ENCODE data around the gene CNTN2.

CNTN2 gene

DNA sequence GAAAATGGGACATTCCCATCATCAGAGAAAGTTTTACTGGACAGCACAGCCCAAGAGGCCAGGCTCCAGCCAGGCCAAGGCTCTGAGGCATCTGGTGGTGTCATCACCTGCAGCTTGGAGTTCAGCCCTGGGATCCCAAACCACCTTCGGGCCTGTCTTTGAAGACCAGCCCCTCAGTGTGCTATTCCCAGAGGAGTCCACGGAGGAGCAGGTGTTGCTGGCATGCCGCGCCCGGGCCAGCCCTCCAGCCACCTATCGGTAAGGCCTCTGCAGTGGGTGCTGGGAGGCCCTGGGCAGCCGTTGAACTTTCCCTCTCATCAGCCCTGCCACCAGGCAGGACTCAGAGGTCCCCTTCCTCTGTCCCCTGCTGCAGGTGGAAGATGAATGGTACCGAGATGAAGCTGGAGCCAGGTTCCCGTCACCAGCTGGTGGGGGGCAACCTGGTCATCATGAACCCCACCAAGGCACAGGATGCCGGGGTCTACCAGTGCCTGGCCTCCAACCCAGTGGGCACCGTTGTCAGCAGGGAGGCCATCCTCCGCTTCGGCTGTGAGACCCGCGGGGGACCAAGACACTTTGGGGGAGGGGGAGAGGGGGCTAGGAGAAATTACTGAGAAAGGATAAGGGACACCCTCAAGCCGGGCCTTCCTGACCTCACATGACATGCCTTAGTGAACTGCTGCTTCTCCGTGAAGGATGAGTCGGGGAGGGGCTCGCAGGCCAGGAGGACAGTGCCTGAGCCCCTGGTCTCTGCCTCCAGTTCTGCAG lies 15.0 kb downstream of the CNTN2 start:
- H3K27me3 ChIP-seq (replicated peaks; ENCODE audit: control insufficient read depth, insufficient read depth, low read length), result peaks cover 58% of the 10 kb centered on the region
- H3K9me3 ChIP-seq (ENCODE audit: control insufficient read depth, low read length), result no peaks in the 10 kb centered on the region
- no peaks in the 10 kb centered on the region for H3K4me1 ChIP-seq (ENCODE audit: control insufficient read depth, insufficient read depth, low read length)
- no peak overlapping the region for H3K9ac ChIP-seq (ENCODE audit: low read length)
- no peaks in the 10 kb centered on the region for H3K36me3 ChIP-seq (ENCODE audit: control insufficient read depth, insufficient read depth, low read length, severe bottlenecking)
- no peak for DNase-seq (ENCODE audit: low read depth)
- H3K4me3 ChIP-seq (ENCODE audit: low read length), result no peak overlapping the region

GRCh38 chr1:205058853-205059252 lies 15.8 kb downstream of the CNTN2 start:
- no peaks in the 10 kb centered on the region for H3K9me3 ChIP-seq (ENCODE audit: control insufficient read depth, low read length)
- H3K9ac ChIP-seq (ENCODE audit: low read length), result no peak overlapping the region

DNA sequence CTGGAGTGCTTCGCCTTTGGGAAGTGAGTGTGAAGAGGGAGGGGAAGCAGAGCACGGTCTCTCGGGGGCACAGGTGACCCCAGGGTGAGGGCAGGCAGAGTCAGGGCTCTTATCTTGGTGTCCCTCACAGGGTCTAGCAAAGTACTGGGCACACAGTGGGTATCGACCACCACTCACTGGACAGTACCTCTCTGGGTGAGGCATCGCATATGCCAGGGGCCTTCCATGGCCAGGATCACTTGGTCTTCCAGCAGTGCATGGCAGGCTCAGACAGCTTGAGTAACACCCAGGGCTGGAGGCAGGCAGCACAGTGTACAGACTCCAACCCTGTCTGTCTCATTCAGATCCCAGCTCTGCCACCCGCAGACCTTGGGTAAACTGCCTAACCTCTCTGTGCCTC lies 16.6 kb downstream of the CNTN2 start:
- Histone ChIP-seq H3K9ac (ENCODE audit: low read length) (no peak overlapping the region), H3K27me3 (replicated peaks; ENCODE audit: control insufficient read depth, insufficient read depth, low read length) (peaks cover 42% of the 10 kb centered on the region), H3K4me3 (ENCODE audit: low read length) (no peak overlapping the region), H3K36me3 (ENCODE audit: control insufficient read depth, insufficient read depth, low read length, severe bottlenecking) (no peaks in the 10 kb centered on the region), H3K4me1 (ENCODE audit: control insufficient read depth, insufficient read depth, low read length) (no peaks in the 10 kb centered on the region), H3K9me3 (ENCODE audit: control insufficient read depth, low read length) (no peaks in the 10 kb centered on the region)
- DNase-seq (ENCODE audit: low read depth), result no peak

More at GRCh38 chr1:205058853-205059252, 15.8 kb downstream of the CNTN2 start:
- DNase-seq (ENCODE audit: low read depth), result no peak
- H3K4me1 ChIP-seq (ENCODE audit: control insufficient read depth, insufficient read depth, low read length), result no peaks in the 10 kb centered on the region
- no peak overlapping the region for H3K4me3 ChIP-seq (ENCODE audit: low read length)
- H3K36me3 ChIP-seq (ENCODE audit: control insufficient read depth, insufficient read depth, low read length, severe bottlenecking), result no peaks in the 10 kb centered on the region
- peaks cover 50% of the 10 kb centered on the region for H3K27me3 ChIP-seq (replicated peaks; ENCODE audit: control insufficient read depth, insufficient read depth, low read length)

DNA sequence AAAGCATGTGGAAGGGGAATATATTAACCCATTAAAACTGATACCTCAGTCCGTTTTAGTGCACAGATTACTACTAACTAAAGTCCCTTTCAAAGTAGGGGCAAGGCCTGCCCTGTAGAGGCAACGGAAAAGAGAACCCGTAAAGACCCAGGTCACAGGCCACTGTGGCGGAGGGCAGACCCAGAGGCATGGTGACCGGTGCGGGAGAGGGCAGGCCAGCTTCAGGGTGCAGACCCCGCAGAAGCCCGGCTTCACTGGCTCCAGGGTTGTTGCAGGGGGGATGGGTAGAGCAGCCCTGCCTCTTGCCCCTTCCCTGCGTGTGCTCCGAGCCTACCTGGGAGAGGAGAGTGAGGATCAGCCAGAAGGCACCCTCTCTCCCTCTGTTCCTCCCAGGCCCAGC lies 17.7 kb downstream of the CNTN2 start:
- Histone ChIP-seq H3K4me1 (ENCODE audit: control insufficient read depth, insufficient read depth, low read length) (no peaks in the 10 kb centered on the region), H3K4me3 (ENCODE audit: low read length) (no peak overlapping the region), H3K9ac (ENCODE audit: low read length) (no peak overlapping the region), H3K27me3 (replicated peaks; ENCODE audit: control insufficient read depth, insufficient read depth, low read length) (peaks cover 32% of the 10 kb centered on the region), H3K9me3 (ENCODE audit: control insufficient read depth, low read length) (no peaks in the 10 kb centered on the region), H3K36me3 (ENCODE audit: control insufficient read depth, insufficient read depth, low read length, severe bottlenecking) (no peaks in the 10 kb centered on the region)
- DNase-seq (ENCODE audit: low read depth), result no peak

GRCh38 chr1:205061227-205061626 lies 18.2 kb downstream of the CNTN2 start:
- Histone ChIP-seq H3K9ac (ENCODE audit: low read length) (no peak overlapping the region), H3K36me3 (ENCODE audit: control insufficient read depth, insufficient read depth, low read length, severe bottlenecking) (no peaks in the 10 kb centered on the region), H3K4me3 (ENCODE audit: low read length) (no peak overlapping the region), H3K27me3 (replicated peaks; ENCODE audit: control insufficient read depth, insufficient read depth, low read length) (peaks cover 29% of the 10 kb centered on the region), H3K4me1 (ENCODE audit: control insufficient read depth, insufficient read depth, low read length) (no peaks in the 10 kb centered on the region), H3K9me3 (ENCODE audit: control insufficient read depth, low read length) (no peaks in the 10 kb centered on the region)
- DNase-seq (ENCODE audit: low read depth), result no peak

- Histone ChIP-seq H3K9me3 (ENCODE audit: control insufficient read depth, low read length) (no peaks in the 10 kb centered on the region), H3K9ac (ENCODE audit: low read length) (no peak overlapping the region), H3K4me1 (ENCODE audit: control insufficient read depth, insufficient read depth, low read length) (no peaks in the 10 kb centered on the region), H3K4me3 (ENCODE audit: low read length) (no peak overlapping the region), H3K27me3 (replicated peaks; ENCODE audit: control insufficient read depth, insufficient read depth, low read length) (peaks cover 24% of the 10 kb centered on the region), H3K36me3 (ENCODE audit: control insufficient read depth, insufficient read depth, low read length, severe bottlenecking) (no peaks in the 10 kb centered on the region)
- peak; percentile 85 for DNase-seq (ENCODE audit: low read depth)
Observed at GRCh38 chr1:205061665-205062069, 18.7 kb downstream of the CNTN2 start.

DNA sequence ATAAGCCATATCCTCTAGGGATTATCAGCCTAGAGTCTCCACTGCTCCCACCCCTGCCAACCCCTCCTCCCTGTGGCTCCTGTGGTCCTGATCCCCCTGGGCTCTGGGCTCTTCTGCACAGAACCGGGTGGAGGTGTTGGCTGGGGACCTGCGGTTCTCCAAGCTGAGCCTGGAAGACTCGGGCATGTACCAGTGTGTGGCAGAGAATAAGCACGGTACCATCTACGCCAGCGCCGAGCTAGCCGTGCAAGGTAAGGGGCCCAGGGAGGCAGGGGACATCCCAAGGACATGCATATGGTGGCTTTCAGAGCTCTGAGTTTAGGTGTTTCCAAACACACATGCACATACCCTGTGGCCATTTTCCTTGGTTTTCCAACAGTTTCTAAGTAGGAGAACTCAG lies 19.3 kb downstream of the CNTN2 start:
- Histone ChIP-seq H3K4me1 (ENCODE audit: control insufficient read depth, insufficient read depth, low read length) (no peaks in the 10 kb centered on the region), H3K4me3 (ENCODE audit: low read length) (no peak overlapping the region), H3K36me3 (ENCODE audit: control insufficient read depth, insufficient read depth, low read length, severe bottlenecking) (no peaks in the 10 kb centered on the region), H3K9ac (ENCODE audit: low read length) (no peak overlapping the region), H3K9me3 (ENCODE audit: control insufficient read depth, low read length) (no peaks in the 10 kb centered on the region), H3K27me3 (replicated peaks; ENCODE audit: control insufficient read depth, insufficient read depth, low read length) (peaks cover 18% of the 10 kb centered on the region)
- DNase-seq (ENCODE audit: low read depth), result no peak

GRCh38 chr1:205062895-205063294 lies 19.9 kb downstream of the CNTN2 start:
- Histone ChIP-seq H3K4me3 (ENCODE audit: low read length) (no peak overlapping the region), H3K27me3 (replicated peaks; ENCODE audit: control insufficient read depth, insufficient read depth, low read length) (peaks cover 16% of the 10 kb centered on the region), H3K9me3 (ENCODE audit: control insufficient read depth, low read length) (no peaks in the 10 kb centered on the region), H3K4me1 (ENCODE audit: control insufficient read depth, insufficient read depth, low read length) (no peaks in the 10 kb centered on the region), H3K9ac (ENCODE audit: low read length) (no peak overlapping the region), H3K36me3 (ENCODE audit: control insufficient read depth, insufficient read depth, low read length, severe bottlenecking) (no peaks in the 10 kb centered on the region)
- DNase-seq (ENCODE audit: low read depth), result no peak

- Histone ChIP-seq H3K36me3 (ENCODE audit: control insufficient read depth, insufficient read depth, low read length, severe bottlenecking) (no peaks in the 10 kb centered on the region), H3K9me3 (ENCODE audit: control insufficient read depth, low read length) (no peaks in the 10 kb centered on the region), H3K4me1 (ENCODE audit: control insufficient read depth, insufficient read depth, low read length) (peaks cover 11% of the 10 kb centered on the region), H3K9ac (ENCODE audit: low read length) (no peak overlapping the region), H3K27me3 (replicated peaks; ENCODE audit: control insufficient read depth, insufficient read depth, low read length) (peaks cover 9% of the 10 kb centered on the region), H3K4me3 (ENCODE audit: low read length) (no peak overlapping the region)
- DNase-seq (ENCODE audit: low read depth), result no peak
Observed at GRCh38 chr1:205064301-205064700, 21.3 kb downstream of the CNTN2 start.

DNA sequence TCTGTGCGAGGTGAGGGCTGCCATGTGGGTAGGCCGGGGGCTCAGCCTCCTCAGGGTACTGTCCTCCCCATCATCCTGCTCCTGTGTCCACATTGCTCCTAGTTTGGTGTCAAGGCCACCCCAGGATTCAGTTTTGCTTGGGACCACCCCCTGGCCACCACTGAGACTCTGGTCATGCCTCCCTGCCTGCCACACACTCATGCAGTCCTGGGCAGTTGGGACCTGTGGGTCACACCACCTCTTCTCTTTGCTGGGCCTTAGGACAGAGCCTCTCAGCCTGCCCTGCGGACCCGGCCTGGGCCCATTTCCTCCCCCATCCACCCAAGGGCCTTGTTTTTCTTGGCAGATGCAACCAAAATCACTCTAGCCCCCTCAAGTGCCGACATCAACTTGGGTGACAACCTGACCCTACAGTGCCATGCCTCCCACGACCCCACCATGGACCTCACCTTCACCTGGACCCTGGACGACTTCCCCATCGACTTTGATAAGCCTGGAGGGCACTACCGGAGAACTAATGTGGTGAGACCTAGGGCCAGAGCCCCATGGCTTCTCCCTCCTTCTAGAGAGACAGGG lies 21.8 kb downstream of the CNTN2 start:
- no peaks in the 10 kb centered on the region for H3K36me3 ChIP-seq (ENCODE audit: control insufficient read depth, insufficient read depth, low read length, severe bottlenecking)
- peaks cover 11% of the 10 kb centered on the region for H3K4me1 ChIP-seq (ENCODE audit: control insufficient read depth, insufficient read depth, low read length)

DNA sequence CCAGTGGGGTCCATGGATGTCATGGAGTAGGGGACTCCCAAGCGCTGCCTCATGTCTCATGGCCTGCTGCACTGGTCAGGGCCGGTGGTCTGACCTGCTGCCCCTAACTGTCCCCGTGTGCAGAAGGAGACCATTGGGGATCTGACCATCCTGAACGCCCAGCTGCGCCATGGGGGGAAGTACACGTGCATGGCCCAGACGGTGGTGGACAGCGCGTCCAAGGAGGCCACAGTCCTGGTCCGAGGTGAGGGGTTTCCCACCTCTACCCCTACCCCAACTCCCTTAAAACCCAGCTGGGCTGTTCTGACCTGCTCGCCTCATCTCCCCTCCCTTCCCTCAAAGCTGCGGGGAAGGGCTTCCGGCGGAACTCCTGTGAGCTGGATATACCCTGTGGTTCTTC lies 22.7 kb downstream of the CNTN2 start:
- Histone ChIP-seq H3K9me3 (ENCODE audit: control insufficient read depth, low read length) (no peaks in the 10 kb centered on the region), H3K4me3 (ENCODE audit: low read length) (no peak overlapping the region), H3K36me3 (ENCODE audit: control insufficient read depth, insufficient read depth, low read length, severe bottlenecking) (no peaks in the 10 kb centered on the region), H3K4me1 (ENCODE audit: control insufficient read depth, insufficient read depth, low read length) (peaks cover 11% of the 10 kb centered on the region), H3K27me3 (replicated peaks; ENCODE audit: control insufficient read depth, insufficient read depth, low read length) (peaks cover 3% of the 10 kb centered on the region), H3K9ac (ENCODE audit: low read length) (no peak overlapping the region)
- no peak for DNase-seq (ENCODE audit: low read depth)

More for the DNA sequence above, 21.8 kb downstream of the CNTN2 start:
- Histone ChIP-seq H3K9ac (ENCODE audit: low read length) (no peak overlapping the region), H3K27me3 (replicated peaks; ENCODE audit: control insufficient read depth, insufficient read depth, low read length) (peaks cover 3% of the 10 kb centered on the region), H3K4me3 (ENCODE audit: low read length) (no peak overlapping the region), H3K9me3 (ENCODE audit: control insufficient read depth, low read length) (no peaks in the 10 kb centered on the region)
- DNase-seq (ENCODE audit: low read depth), result no peak
